Mesothelial cell of epicardium (in vitro differentiated cells): Measurements from ENCODE around the gene AHDC1. TPM values are rescaled to one million over a fixed set of nuclear protein-coding genes. Genes with fewer than 3 reads are reported as not detected.
A peak's percentile ranks its signal among the peaks of the same experiment; 100 is the strongest.

Source experiments
- DNase-seq, 2 experiments: peaks; one replicate each; pipeline ENCODE4 v3.0.0; 2021; ENCODE audit warnings: low spot score in 2 of 2; ENCODE audit not compliant: unreplicated experiment in 2 of 2
- H3K27ac Mint-ChIP-seq: 2 replicates; pipeline ENCODE4 v1.8.0; 2021; ENCODE audit warnings: mixed read lengths
- H3K27me3 Mint-ChIP-seq: 2 replicates; pipeline ENCODE4 v1.8.0; 2021; ENCODE audit warnings: low read depth, mixed read lengths
- H3K36me3 Mint-ChIP-seq: 2 replicates; pipeline ENCODE4 v1.8.0; 2021; ENCODE audit warnings: mixed read lengths
- H3K4me1 Mint-ChIP-seq: 2 replicates; pipeline ENCODE4 v1.8.0; 2021; ENCODE audit warnings: mixed read lengths
- H3K4me3 Mint-ChIP-seq: 2 replicates; pipeline ENCODE4 v1.8.0; 2021; ENCODE audit warnings: mild to moderate bottlenecking, moderate library complexity, mixed read lengths
- H3K9me3 Mint-ChIP-seq: 2 replicates; pipeline ENCODE4 v1.8.0; 2021; ENCODE audit warnings: mixed read lengths
- CTCF ChIP-seq: fragments of 200-600 bp; sonication (generic); IDR thresholded peaks from one replicate; pipeline ENCODE4 v1.5.0; 2021; ENCODE audit warnings: antibody characterized with exemption; ENCODE audit not compliant: unreplicated experiment
- total RNA-seq: library from RNA; stranded (reverse); gene quantifications from 3 replicates; pipeline ENCODE4 v1.2.1, GENCODE V29; 2021

Gene AHDC1
- total RNA-seq, 1 donor from 2014 or later, result 73.5 TPM

- Mint-ChIP-seq H3K9me3 (no peaks in the 10 kb centered on the region), H3K36me3 (no peaks in the 10 kb centered on the region), H3K27ac (no peak overlapping the region), H3K27me3 (no peaks in the 10 kb centered on the region), H3K4me1 (peaks cover 4% of the 10 kb centered on the region), H3K4me3 (peak overlapping the region; percentile 57)
- no peak for TF ChIP-seq CTCF
- DNase-seq, result no peak
Measured at GRCh38 chr1:27597516-27598294, 6.2 kb downstream of the AHDC1 start.

- H3K9me3 Mint-ChIP-seq, result no peaks in the 10 kb centered on the region
- no peak overlapping the region for H3K4me3 Mint-ChIP-seq
- DNase-seq, result no peak
- no peaks in the 10 kb centered on the region for H3K4me1 Mint-ChIP-seq
- no peak for TF ChIP-seq CTCF
- H3K27me3 Mint-ChIP-seq, result no peaks in the 10 kb centered on the region
- no peaks in the 10 kb centered on the region for H3K36me3 Mint-ChIP-seq
- no peak overlapping the region for H3K27ac Mint-ChIP-seq
Measured at GRCh38 chr1:27596986-27597385, 7.0 kb downstream of the AHDC1 start.

GRCh38 chr1:27596261-27596660 is 7.7 kb downstream of the AHDC1 start:
- no peak for DNase-seq
- H3K27ac Mint-ChIP-seq, result no peak overlapping the region
- H3K27me3 Mint-ChIP-seq, result no peaks in the 10 kb centered on the region
- H3K9me3 Mint-ChIP-seq, result no peaks in the 10 kb centered on the region
- no peak for TF ChIP-seq CTCF
- peaks cover 3% of the 10 kb centered on the region for H3K4me1 Mint-ChIP-seq
- no peaks in the 10 kb centered on the region for H3K36me3 Mint-ChIP-seq
- no peak overlapping the region for H3K4me3 Mint-ChIP-seq

- no peak overlapping the region for H3K4me3 Mint-ChIP-seq
- H3K36me3 Mint-ChIP-seq, result no peaks in the 10 kb centered on the region
- H3K27me3 Mint-ChIP-seq, result no peaks in the 10 kb centered on the region
- H3K4me1 Mint-ChIP-seq, result peaks cover 6% of the 10 kb centered on the region
- H3K9me3 Mint-ChIP-seq, result no peaks in the 10 kb centered on the region
- no peak overlapping the region for H3K27ac Mint-ChIP-seq
- DNase-seq, result no peak
- no peak for TF ChIP-seq CTCF
Measured at GRCh38 chr1:27595597-27595996, 8.3 kb downstream of the AHDC1 start.

GRCh38 chr1:27594564-27595510 is 9.1 kb downstream of the AHDC1 start:
- no peaks in the 10 kb centered on the region for H3K27me3 Mint-ChIP-seq
- H3K36me3 Mint-ChIP-seq, result no peaks in the 10 kb centered on the region
- DNase-seq, result no peak
- no peak for TF ChIP-seq CTCF
- no peak overlapping the region for H3K27ac Mint-ChIP-seq
- H3K9me3 Mint-ChIP-seq, result no peaks in the 10 kb centered on the region
- no peak overlapping the region for H3K4me3 Mint-ChIP-seq
- H3K4me1 Mint-ChIP-seq, result peaks cover 11% of the 10 kb centered on the region
